Subcutaneous adipose tissue (tissue), 4 donors: Measurements from ENCODE around the gene STK35. TPM values are rescaled to one million over a fixed set of nuclear protein-coding genes. Genes with fewer than 3 reads are reported as not detected.

Experiments
- total RNA-seq, 4 donors: library from RNA; depleted of rRNA; stranded (reverse); fragments of >200 nt; gene quantifications; one replicate each; pipeline ENCODE4 v1.1.0, GENCODE V29; 2016
- TF ChIP-seq, protein P1 (sequence below): fragments of 450-650 bp; IDR thresholded peaks from one replicate; pipeline ENCODE4 v1.5.1; 2016; ENCODE audit warnings: low read depth, mild to moderate bottlenecking, control low read depth, antibody characterized with exemption, moderate library complexity

The STK35 gene
- total RNA-seq, 4 donors from 2014 or later: 8.8 to 28.1 (median 11.1) TPM

DNA sequence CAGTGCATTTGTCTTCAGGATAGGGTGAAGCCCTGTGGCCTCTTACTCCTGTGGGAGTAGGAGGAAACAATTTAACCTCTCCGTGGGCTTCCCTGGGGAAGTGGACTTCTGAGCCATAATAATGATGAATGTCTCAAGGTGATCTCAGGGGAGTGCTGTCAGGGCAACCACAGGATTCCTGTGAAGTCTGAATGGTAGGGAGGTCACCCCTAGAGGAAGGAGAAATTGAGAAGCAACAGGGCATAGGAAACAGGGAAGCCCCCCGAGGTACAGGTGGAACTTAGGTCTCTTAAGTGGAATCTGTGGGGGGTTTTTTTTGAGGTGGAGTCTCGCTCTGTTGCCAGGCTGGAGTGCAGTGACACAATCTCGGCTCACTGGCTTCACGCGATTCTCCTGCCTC lies 26.9 kb downstream of the STK35 start:
- TF ChIP-seq, protein P1, sequence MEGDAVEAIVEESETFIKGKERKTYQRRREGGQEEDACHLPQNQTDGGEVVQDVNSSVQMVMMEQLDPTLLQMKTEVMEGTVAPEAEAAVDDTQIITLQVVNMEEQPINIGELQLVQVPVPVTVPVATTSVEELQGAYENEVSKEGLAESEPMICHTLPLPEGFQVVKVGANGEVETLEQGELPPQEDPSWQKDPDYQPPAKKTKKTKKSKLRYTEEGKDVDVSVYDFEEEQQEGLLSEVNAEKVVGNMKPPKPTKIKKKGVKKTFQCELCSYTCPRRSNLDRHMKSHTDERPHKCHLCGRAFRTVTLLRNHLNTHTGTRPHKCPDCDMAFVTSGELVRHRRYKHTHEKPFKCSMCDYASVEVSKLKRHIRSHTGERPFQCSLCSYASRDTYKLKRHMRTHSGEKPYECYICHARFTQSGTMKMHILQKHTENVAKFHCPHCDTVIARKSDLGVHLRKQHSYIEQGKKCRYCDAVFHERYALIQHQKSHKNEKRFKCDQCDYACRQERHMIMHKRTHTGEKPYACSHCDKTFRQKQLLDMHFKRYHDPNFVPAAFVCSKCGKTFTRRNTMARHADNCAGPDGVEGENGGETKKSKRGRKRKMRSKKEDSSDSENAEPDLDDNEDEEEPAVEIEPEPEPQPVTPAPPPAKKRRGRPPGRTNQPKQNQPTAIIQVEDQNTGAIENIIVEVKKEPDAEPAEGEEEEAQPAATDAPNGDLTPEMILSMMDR: no peak

DNA sequence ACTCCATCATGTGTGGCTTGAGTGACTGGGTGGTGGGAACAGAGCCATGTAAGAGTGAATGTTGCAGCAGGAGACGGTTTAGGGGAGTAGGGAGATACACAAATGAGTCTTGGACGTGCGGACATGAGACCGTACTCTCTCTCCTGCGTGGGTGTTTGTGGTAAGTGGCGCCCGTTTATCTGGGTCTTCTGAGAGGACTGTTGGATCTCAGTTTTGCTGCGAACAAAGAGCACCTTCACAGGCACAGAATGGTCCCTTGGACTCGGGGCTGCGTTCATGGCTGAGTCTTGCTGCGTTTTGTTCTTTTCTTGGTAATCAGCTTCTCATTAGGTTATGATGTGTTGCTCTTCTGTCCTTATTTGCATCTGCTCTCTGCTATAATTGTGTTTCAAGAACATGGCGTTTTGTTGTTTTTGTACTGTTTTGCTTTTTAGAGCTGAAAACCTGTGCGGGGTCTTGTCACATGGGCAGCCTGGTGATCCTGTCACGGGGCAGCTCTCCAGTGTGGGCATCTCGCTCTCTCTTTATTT lies 28.5 kb downstream of the STK35 start:
- TF ChIP-seq, protein P1: no peak

DNA sequence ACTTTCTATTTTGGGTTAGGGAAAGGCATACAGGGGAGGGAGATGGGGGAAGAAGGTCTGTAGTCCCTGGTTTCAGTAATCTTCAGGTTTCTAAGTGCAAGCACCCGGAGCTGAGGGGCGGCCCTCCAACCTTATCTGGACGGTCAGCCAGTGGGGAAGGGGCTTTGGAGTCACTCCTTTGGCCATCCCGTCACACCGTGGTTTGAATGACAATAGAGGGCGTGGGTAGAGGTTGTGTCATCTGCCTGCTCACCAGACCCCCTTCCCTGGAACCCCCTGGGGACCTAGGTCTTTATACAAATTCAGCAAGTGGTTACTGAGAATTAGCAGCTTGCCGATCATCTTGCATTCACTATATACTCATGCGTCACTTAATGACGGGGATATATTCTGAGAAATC lies 29.1 kb downstream of the STK35 start:
- TF ChIP-seq, protein P1: no peak

DNA sequence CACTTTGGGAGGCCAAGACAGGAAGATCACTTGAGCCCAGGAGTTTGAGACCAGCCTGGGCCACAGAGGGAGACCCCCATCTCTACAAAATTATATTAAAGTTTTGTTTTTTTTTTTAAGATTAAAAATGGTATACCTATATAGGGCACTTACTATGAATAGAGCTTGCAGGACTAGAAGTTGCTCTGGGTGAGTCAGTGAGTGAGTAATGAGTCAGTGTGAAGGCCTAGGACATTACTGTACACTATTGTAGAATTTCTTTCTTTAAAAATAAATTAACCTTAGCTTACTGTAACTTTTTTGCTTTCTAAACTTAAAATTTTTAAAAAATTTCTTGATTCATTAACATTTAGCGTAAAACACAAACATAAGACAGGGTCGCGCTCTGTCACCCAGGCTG lies 29.7 kb downstream of the STK35 start:
- TF ChIP-seq, protein P1: no peak

DNA sequence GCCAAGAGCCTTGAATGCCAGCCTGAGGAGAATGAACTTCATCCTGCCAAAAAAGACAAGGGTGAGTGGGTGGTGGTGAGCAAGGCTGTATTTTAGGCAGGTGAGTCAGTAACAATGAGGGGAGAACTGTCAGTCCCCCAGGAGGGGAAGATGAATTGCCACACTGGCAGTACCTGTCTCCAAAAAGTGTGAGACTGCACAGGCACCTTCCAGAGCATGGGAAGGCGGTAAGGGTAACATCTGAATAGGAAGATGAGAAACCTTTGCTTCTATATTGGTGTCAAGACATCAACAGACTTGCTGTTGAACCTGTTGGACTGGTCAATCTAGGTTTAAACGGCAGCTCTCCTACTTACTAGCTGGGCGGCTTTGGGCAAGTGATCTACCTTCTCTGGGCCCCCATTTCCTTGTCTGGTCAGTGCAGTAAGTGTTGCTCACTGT lies 30.9 kb downstream of the STK35 start:
- TF ChIP-seq, protein P1: no peak

DNA sequence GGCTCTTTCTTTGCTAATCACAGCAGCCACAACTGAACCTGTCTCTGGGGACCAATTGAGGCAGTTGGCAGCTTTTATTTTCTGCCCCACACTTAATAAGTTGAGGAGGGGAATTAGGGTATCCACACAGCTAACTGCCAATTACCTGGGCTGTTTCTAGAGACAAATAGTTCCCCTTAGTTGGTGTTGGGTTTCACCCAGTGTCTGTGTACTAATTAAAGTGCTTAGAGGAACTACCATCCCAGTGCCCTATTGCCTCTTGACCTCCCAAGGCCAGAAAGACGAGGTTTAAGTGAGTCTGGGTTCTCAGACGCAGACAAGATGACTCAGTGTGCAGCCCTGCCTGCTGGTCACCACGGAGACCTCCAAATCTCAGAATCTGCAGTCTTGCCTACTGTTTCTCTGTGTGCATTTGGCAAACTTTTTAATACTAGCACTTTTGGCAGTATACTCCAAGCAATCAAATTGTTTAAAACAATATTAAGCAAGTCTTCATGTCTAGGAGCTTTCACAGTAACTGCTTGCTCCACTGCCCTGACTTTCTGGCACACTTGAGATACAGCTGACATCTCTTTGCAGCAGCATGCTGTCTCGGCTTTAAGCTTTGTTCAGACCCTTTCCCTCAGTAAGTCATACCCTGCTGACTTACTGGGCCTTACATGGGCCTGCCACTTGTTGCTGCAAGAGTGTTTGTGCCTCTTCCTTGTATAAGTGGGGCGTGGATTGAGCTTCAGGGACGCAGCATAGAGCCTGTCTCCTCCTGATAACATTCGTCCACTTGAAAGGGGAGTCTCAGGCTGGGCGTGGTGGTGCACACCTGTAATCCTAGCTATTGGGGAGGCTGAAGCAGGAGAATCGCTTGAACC lies 31.9 kb downstream of the STK35 start:
- TF ChIP-seq, protein P1: no peak

DNA sequence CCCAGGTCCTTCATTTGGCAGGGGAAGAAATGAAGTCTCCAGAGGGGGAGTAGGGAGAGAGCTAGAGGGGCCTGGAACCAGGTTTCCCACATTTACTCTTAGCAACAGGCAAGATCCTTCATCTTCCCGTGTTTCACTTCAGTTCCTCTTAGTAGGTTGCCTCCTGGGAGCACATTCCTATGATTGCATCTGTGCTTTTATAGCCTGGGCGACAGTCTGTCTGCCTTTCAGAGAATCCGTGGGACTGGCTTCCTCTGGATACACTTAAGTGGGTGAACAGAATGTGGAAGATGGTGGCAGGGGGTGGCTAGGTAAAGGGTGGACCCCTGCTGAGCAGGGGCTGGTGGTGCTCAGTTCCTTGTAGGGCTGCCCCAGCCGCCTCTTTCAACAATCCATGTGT lies 33.4 kb downstream of the STK35 start:
- TF ChIP-seq, protein P1: no peak
